Adrenal gland (tissue), 12 donors: ENCODE measurements around the gene C12orf56. TPM values are rescaled to one million over a fixed set of nuclear protein-coding genes. Genes with fewer than 3 reads are reported as not detected.

ENCODE experiments used
- DNase-seq, 7 donors: peaks; one replicate each; pipeline ENCODE4 v3.0.0-alpha.2; 2019 to 2020
- H3K27ac ChIP-seq, 5 donors: fragments of 200-600 bp; sonication (generic) in 4 of 5; 1 replicate in 3 of 5; 2 replicates in 2 of 5; pipeline versions ENCODE4 v1.5.1 to v1.8.0; 2016 to 2020; ENCODE audit warnings: mild to moderate bottlenecking in 1 of 5
- H3K27me3 ChIP-seq: fragments of 200-600 bp; 2 replicates; pipeline ENCODE4 v1.8.0; 2021
- H3K36me3 ChIP-seq, 2 donors: fragments of 200-600 bp; replicated peaks in 1 of 2; 1 replicate in 1 of 2; 2 replicates in 1 of 2; pipeline versions ENCODE4 v1.5.1 to v1.8.0; 2018 to 2022
- H3K4me1 ChIP-seq, 2 donors: fragments of 200-600 bp; replicated peaks in 1 of 2; 1 replicate in 1 of 2; 2 replicates in 1 of 2; pipeline versions ENCODE4 v1.5.1 to v1.8.0; 2018 to 2021
- H3K4me3 ChIP-seq, 4 donors: fragments of 200-600 bp; sonication (generic) in 3 of 4; one replicate each; pipeline ENCODE4 v1.5.1; 2016 to 2018
- H3K9me3 ChIP-seq, 3 donors: fragments of 200-600 bp; sonication (generic) in 1 of 3; replicated peaks in 1 of 3; 1 replicate in 2 of 3; 2 replicates in 1 of 3; pipeline versions ENCODE4 v1.5.1 to v1.8.0; 2016 to 2021
- POLR2A ChIP-seq, 2 donors: fragments of 450-650 bp; IDR thresholded peaks; one replicate each; pipeline ENCODE4 v1.6.1; 2017; ENCODE audit warnings: antibody characterized with exemption in 2 of 2, mild to moderate bottlenecking in 2 of 2, moderate library complexity in 1 of 2
- WGBS, 4 donors: extraction: QIAGEN DNeasy Blood & Tissue Kit in 2 of 4; methylation state at CpG; one replicate each; pipeline versions ENCODE4 v1.1.5 to v1.1.7; 2013 to 2017; 5-methylcytosine and 5-hydroxymethylcytosine counted together
- intact Hi-C, 2 donors: fragments of 100-400 bp; cut with DNase I; formaldehyde crosslinking; loops; one replicate each; pipeline versions ENCODE4 v1.14.1 to v1.15.0; 2022 to 2023
- polyA plus RNA-seq, 3 donors: library from polyadenylated mRNA; stranded (reverse); fragments of 200-250 nt in 2 of 3; fragments of 350-450 nt in 1 of 3; fragmentation: Illumina TruSeq in 1 of 3; extraction: RNeasy Lipid Tissue Mini Kit (QIAGEN cat#74804) in 1 of 3; gene quantifications; one replicate each; pipeline ENCODE4 v1.2.3, GENCODE V29; 2013 to 2014
- total RNA-seq, 9 donors: library from RNA; depleted of rRNA in 4 of 9; stranded (reverse); fragments of >200 nt in 4 of 9; fragments of 120-200 nt in 1 of 9; fragmentation: NEBNext Ultra II Directional in 1 of 9; extraction: Animal tissue kit (Norgen Biotek cat#: 25700) in 1 of 9; gene quantifications; one replicate each; pipeline versions ENCODE4 v1.1.0 to v1.2.4, GENCODE V29; 2013 to 2023
- TF ChIP-seq, protein P1 (sequence below), 6 experiments: fragments of 450-650 bp in 4 of 6; fragments of 200-600 bp in 2 of 6; sonication (generic) in 1 of 6; IDR thresholded peaks; 1 replicate in 5 of 6; 2 replicates in 1 of 6; pipeline versions ENCODE4 v1.5.1 to v1.8.0; 2016 to 2021; ENCODE audit warnings: antibody characterized with exemption in 6 of 6, mild to moderate bottlenecking in 2 of 6, moderate library complexity in 1 of 6
- donor health status: healthy with polysubstance abuse.
- donor health status: Bipolar disorder and iron deficiency.
- donor health status: DM: yes; HTN: yes; CAD: no.
- donor health status: DM: no; HTN: no; CAD: no.
- donor health status: DM: no; HTN: no; CAD: no.
- donor health status: DM: yes; HTN: yes; CAD: no.

C12orf56 gene
- total and polyA plus RNA-seq, 12 donors, result 0.07 to 0.11 TPM; not detected in 10

DNA sequence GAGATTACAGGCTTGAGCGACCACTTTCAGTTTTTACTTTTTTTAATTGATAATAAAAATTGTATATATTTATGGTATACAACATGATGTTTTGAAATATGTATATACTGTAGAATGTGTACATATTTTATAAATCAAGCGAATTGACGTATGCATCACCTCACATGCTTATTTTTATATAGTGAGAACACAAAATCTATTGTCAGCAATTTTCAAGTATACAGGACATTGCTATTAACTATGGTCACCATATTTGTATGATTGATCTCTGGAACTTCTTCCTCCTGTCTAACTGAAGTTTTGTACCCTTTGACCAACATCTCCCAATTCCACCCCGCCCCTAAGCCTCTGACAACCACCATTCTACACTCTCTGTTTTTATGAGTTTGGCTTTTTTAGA lies 112.1 kb downstream of the C12orf56 start:
- Histone ChIP-seq H3K4me3 (no peak overlapping the region), H3K9me3 (no peaks in the 10 kb centered on the region), H3K36me3 (no peaks in the 10 kb centered on the region), H3K27ac (no peak overlapping the region), H3K27me3 (no peaks in the 10 kb centered on the region), H3K4me1 (no peaks in the 10 kb centered on the region)
- intact Hi-C loops, result no loop called here
- no peak for DNase-seq
- TF ChIP-seq, protein P1, sequence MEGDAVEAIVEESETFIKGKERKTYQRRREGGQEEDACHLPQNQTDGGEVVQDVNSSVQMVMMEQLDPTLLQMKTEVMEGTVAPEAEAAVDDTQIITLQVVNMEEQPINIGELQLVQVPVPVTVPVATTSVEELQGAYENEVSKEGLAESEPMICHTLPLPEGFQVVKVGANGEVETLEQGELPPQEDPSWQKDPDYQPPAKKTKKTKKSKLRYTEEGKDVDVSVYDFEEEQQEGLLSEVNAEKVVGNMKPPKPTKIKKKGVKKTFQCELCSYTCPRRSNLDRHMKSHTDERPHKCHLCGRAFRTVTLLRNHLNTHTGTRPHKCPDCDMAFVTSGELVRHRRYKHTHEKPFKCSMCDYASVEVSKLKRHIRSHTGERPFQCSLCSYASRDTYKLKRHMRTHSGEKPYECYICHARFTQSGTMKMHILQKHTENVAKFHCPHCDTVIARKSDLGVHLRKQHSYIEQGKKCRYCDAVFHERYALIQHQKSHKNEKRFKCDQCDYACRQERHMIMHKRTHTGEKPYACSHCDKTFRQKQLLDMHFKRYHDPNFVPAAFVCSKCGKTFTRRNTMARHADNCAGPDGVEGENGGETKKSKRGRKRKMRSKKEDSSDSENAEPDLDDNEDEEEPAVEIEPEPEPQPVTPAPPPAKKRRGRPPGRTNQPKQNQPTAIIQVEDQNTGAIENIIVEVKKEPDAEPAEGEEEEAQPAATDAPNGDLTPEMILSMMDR (IDR thresholded peaks at IDR 0.05), result no peak
- TF ChIP-seq POLR2A (IDR thresholded peaks at IDR 0.05), result no peak
- 91 to 95% (median 94%) methylated on average over 4 of the region's 4 CpGs for WGBS, 4 donors

DNA sequence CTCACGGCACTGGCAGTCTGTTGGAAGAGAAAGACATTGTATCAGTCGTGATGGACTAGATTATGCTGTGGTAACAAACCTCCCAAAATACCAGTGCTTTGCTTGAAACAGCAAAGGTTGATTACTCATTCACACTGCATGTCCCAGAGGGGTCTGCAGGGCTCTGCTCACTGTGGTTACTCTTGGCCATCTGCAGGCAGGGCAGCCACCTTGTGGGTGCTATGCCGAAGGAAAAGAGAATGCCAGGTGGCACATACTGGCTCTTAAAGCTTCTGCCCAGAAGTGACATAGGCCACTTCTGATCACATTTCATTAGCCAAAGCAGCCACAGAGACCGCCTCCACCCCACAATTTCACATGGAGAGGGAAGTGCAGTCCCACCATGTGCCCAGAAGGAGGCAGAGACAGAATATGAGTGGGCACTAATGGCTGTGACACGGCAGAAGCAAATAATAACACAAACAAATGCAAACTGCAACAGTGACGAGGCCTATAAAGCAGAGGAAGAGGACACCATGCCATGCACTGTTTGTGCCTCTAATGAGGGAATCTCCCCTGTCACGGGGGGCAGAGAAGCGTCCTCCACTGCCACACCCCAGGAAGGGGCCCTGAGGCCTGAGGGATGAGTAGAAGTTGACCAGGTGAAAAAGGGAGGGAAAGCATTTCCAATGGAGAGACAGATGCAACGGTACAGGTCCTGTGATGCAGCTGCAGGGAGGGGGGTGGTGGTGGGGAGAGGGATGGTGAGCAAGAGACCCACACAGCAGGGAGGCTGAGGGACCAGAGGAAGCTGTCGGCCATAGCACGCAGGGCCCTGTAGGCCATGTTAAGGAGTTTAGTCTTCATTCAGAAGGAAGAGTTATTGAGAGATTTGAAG lies 116.8 kb downstream of the C12orf56 start:
- no peaks in the 10 kb centered on the region for H3K4me1 ChIP-seq
- no peak overlapping the region for H3K4me3 ChIP-seq
- TF ChIP-seq, protein P1 (IDR thresholded peaks at IDR 0.05), result peak; percentile 20 to 56 (median 44)
- no peak for TF ChIP-seq POLR2A (IDR thresholded peaks at IDR 0.05)
- H3K27me3 ChIP-seq, result no peaks in the 10 kb centered on the region
- intact Hi-C loops, result no loop called here
- no peaks in the 10 kb centered on the region for H3K36me3 ChIP-seq
- 61 to 71% (median 69%) methylated on average over 11 of the region's 11 CpGs for WGBS, 4 donors
- peak in 4 of 7 donors; percentile 12 to 25 (median 21) for DNase-seq
- H3K27ac ChIP-seq, result no peak overlapping the region
- no peaks in the 10 kb centered on the region for H3K9me3 ChIP-seq

DNA sequence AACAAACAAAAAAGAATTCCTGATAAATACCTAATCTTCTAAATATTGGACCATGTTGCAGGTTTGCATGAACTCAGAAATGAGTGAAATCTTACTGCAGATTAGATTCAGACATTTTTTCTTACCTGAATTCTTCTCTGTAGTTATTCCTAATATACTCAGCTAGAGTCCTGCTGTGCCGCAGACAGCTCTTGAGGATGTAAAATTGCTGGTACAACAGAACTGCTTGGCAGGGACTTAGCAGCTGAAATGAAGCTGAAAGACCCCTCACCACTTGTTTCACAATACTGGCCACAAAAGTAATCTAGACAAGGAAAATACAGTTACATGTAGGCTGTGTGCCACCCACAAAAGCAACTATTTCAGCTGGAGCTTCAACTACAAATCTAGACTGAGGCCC lies 120.1 kb downstream of the C12orf56 start:
- 89 to 98% (median 96%) methylated on average over 1 of the region's 1 CpG for WGBS, 4 donors
- no peak overlapping the region for H3K4me3 ChIP-seq
- no peaks in the 10 kb centered on the region for H3K4me1 ChIP-seq
- H3K36me3 ChIP-seq, result no peaks in the 10 kb centered on the region
- DNase-seq, result no peak
- no peak overlapping the region for H3K27ac ChIP-seq
- no peak for TF ChIP-seq POLR2A (IDR thresholded peaks at IDR 0.05)
- TF ChIP-seq, protein P1 (IDR thresholded peaks at IDR 0.05), result no peak
- intact Hi-C loops, result no loop called here
- no peaks in the 10 kb centered on the region for H3K9me3 ChIP-seq
- H3K27me3 ChIP-seq, result no peaks in the 10 kb centered on the region

DNA sequence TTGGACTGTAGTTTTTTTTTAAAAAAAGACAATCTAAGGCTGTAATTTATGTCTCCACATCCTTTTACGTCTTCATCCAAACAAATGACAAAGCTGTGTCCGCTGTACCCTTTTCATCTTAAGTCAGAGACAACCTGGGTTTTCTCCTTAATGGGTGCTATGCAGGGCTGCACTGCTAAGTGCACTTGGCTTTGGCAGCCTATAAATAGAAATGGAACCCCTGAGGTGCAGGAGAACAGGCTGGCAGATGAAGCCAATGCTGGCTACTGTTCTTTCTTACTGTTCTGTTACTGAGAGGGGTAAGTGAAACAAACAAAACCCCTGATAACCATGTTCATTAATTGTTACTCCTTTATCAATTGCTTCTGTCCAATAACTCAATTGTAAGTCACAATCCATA lies 121.4 kb downstream of the C12orf56 start:
- Histone ChIP-seq H3K4me3 (no peak overlapping the region), H3K9me3 (no peaks in the 10 kb centered on the region), H3K27me3 (no peaks in the 10 kb centered on the region), H3K36me3 (no peaks in the 10 kb centered on the region), H3K27ac (no peak overlapping the region), H3K4me1 (no peaks in the 10 kb centered on the region)
- 35 to 85% (median 74%) methylated on average over 2 of the region's 2 CpGs for WGBS, 4 donors
- DNase-seq, result no peak
- intact Hi-C loops, result no loop called here
- no peak for TF ChIP-seq POLR2A (IDR thresholded peaks at IDR 0.05)
- TF ChIP-seq, protein P1 (IDR thresholded peaks at IDR 0.05), result no peak
